HG02973 (cell line): ENCODE data around the gene RIN2.
"Not testable (repeated sequence)": the region's sequence is repeated elsewhere in the genome, so short reads cannot be mapped to it uniquely, and the experiment has no call there.

Experiments used
- ATAC-seq: cut with Tn5 transposase; IDR thresholded peaks from one replicate; pipeline ENCODE4 v1.9.1; 2021; ENCODE audit warnings: moderate library complexity; ENCODE audit not compliant: unreplicated experiment

Gene RIN2

GRCh38 chr20:19785173-19785982 lies 27.3 kb downstream of the RIN2 start:
- ATAC-seq: no peak

GRCh38 chr20:19785983-19786285 lies 27.9 kb downstream of the RIN2 start:
- ATAC-seq: no peak

GRCh38 chr20:19786311-19786710 lies 28.3 kb downstream of the RIN2 start:
- no peak for ATAC-seq

GRCh38 chr20:19787366-19787765 lies 29.3 kb downstream of the RIN2 start:
- ATAC-seq: no peak

- ATAC-seq: no peak
These were observed 31.0 kb downstream of the RIN2 start for GRCh38 chr20:19789009-19789408.

GRCh38 chr20:19789446-19789845 lies 31.4 kb downstream of the RIN2 start:
- no peak for ATAC-seq

GRCh38 chr20:19791887-19792286 lies 33.8 kb downstream of the RIN2 start:
- ATAC-seq: no peak

GRCh38 chr20:19793716-19794115 lies 35.7 kb downstream of the RIN2 start:
- ATAC-seq: no peak

- no peak for ATAC-seq
These were observed 36.9 kb downstream of the RIN2 start for GRCh38 chr20:19794941-19795340.

GRCh38 chr20:19799325-19799724 lies 41.3 kb downstream of the RIN2 start:
- ATAC-seq: no peak

- no peak for ATAC-seq
These were observed 44.0 kb downstream of the RIN2 start for GRCh38 chr20:19802099-19802491.

GRCh38 chr20:19802492-19803158 lies 44.6 kb downstream of the RIN2 start:
- no peak for ATAC-seq

GRCh38 chr20:19806276-19806675 lies 48.2 kb downstream of the RIN2 start:
- not testable (repeated sequence) for ATAC-seq

- no peak for ATAC-seq
These were observed 48.7 kb downstream of the RIN2 start for GRCh38 chr20:19806806-19807190.

GRCh38 chr20:19807191-19807945 lies 49.3 kb downstream of the RIN2 start:
- ATAC-seq: no peak
